ENCODE data around the gene OTOP2. TPM values are rescaled to one million over a fixed set of nuclear protein-coding genes. Genes with fewer than 3 reads are reported as not detected.

Gene OTOP2
- total and polyA plus RNA-seq, 9 of the 15 experiments (the other 6 are each of a cell fraction or from before 2014, with no cell fraction given) = 0.04 to 0.36 (median 0.14) TPM; not detected in 1

GRCh38 chr17:74981979-74982662 lies 58.0 kb downstream of the OTOP2 start (continued):
- TF ChIP-seq MGA (IDR thresholded peaks at IDR 0.05) (peak; percentile 87), LCOR (CRISPR knock-in tag; IDR thresholded peaks at IDR 0.05) (peak; percentile 87), ZNF354B (CRISPR knock-in tag; IDR thresholded peaks at IDR 0.05) (no peak), SPI1 (IDR thresholded peaks at IDR 0.05; ENCODE audit: borderline replicate concordance, low read depth, low read length) (peak; percentile 43; the same call in 1 of the 2 replicates), SMARCA5 (IDR thresholded peaks at IDR 0.05) (no peak), ZNF431 (CRISPR knock-in tag; IDR thresholded peaks at IDR 0.05) (0 out of 2 replicates have a peak, but pooled peaks have one; percentile 9), SIX5 (IDR thresholded peaks at IDR 0.05; ENCODE audit: borderline replicate concordance in 1 of 2, insufficient read depth in 1 of 2, low read depth in 1 of 2, low read length in 2 of 2) (no peak), CREB1 (IDR thresholded peaks at IDR 0.05) (peak; percentile 76), CREB1 (CRISPR knock-in tag; IDR thresholded peaks at IDR 0.05) (peak; percentile 91), CCAR2 (IDR thresholded peaks at IDR 0.05; ENCODE audit: low read depth, low read length) (no peak), SUPT5H (IDR thresholded peaks at IDR 0.05) (peak; percentile 84), TEAD1 (CRISPR knock-in tag; IDR thresholded peaks at IDR 0.05) (peak in 1 of 2 experiments; percentile 40; a peak in 1 of 4 replicates), GTF2A2 (tag; IDR thresholded peaks at IDR 0.05) (no peak)
- TF ChIP-seq, protein P1, sequence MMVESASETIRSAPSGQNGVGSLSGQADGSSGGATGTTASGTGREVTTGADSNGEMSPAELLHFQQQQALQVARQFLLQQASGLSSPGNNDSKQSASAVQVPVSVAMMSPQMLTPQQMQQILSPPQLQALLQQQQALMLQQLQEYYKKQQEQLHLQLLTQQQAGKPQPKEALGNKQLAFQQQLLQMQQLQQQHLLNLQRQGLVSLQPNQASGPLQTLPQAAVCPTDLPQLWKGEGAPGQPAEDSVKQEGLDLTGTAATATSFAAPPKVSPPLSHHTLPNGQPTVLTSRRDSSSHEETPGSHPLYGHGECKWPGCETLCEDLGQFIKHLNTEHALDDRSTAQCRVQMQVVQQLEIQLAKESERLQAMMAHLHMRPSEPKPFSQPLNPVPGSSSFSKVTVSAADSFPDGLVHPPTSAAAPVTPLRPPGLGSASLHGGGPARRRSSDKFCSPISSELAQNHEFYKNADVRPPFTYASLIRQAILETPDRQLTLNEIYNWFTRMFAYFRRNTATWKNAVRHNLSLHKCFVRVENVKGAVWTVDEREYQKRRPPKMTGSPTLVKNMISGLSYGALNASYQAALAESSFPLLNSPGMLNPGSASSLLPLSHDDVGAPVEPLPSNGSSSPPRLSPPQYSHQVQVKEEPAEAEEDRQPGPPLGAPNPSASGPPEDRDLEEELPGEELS (CRISPR knock-in tag; IDR thresholded peaks at IDR 0.05; ENCODE audit: borderline replicate concordance) = no peak
